Kidney epithelial cell (primary cell): ENCODE measurements around the gene ZAP70. TPM values are rescaled to one million over a fixed set of nuclear protein-coding genes. Genes with fewer than 3 reads are reported as not detected.
"Not testable (repeated sequence)": the region's sequence is repeated elsewhere in the genome, so short reads cannot be mapped to it uniquely, and the experiment has no call there.

Experiments
- DNase-seq: peaks from one replicate; pipeline ENCODE4 v3.0.0-alpha.2; 2010; ENCODE audit warnings: low read depth
- H3K27me3 ChIP-seq: 2 replicates; pipeline ENCODE4 v1.6.0; 2011; ENCODE audit warnings: low read length; ENCODE audit not compliant: control insufficient read depth, insufficient read depth
- H3K36me3 ChIP-seq: 2 replicates; pipeline ENCODE4 v1.5.1; 2011; ENCODE audit warnings: low read length; ENCODE audit not compliant: control insufficient read depth, insufficient read depth
- H3K4me3 ChIP-seq: 2 replicates; pipeline ENCODE4 v1.5.1; 2011; ENCODE audit warnings: low read depth, mild to moderate bottlenecking, control low read depth, low read length
- CTCF ChIP-seq: IDR thresholded peaks from 2 replicates; pipeline ENCODE4 v1.5.1; 2011; ENCODE audit warnings: mild to moderate bottlenecking, moderate library complexity, low read length, control low read depth, inconsistent platforms; ENCODE audit not compliant: insufficient read depth, poor library complexity, severe bottlenecking
- total RNA-seq: library from RNA; depleted of rRNA; stranded (reverse); fragments of >200 nt; gene quantifications from 2 replicates; pipeline ENCODE4 v1.2.3, GENCODE V29; 2015

Gene ZAP70
- total RNA-seq, 1 donor from 2014 or later, result not detected

GRCh38 chr2:97706112-97706511, 7.3 kb upstream of the ZAP70 start:
- TF ChIP-seq CTCF, result no peak
- Histone ChIP-seq H3K36me3 (no peaks in the 10 kb centered on the region), H3K27me3 (peaks cover 5% of the 10 kb centered on the region), H3K4me3 (no peak overlapping the region)
- no peak for DNase-seq

DNA sequence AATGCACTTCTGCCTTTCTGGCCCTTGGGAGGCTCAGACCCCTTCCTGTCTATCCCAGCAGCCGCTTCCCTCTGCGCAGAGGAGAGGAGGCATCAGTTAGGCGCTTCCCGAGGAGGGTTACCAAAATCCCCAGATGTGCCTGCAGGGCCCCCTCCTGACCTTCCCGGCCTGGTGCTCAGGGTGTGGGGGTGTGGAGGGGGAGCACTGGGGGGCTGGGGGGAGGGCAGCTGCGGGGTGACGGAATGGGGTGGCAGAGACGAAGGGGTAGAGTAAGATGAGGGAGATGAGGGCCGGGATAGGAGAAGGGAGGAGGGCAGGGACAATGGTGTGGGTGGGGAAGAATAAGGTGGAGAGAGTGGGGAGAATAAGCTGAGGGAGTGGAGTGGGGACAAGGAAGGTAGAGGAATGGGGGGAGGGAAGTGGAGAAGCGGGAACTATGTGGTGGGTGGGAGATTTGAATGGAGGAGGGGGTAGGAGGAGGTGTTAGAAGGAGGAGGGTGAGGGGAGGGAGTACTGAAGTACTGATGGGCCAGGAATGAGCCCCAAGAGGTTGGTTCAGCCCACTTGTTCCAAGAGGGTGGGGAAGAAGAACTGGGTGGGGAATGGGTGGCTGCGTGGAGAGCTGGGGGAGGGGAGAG, 6.5 kb upstream of the ZAP70 start:
- Histone ChIP-seq H3K4me3 (no peak overlapping the region), H3K36me3 (no peaks in the 10 kb centered on the region), H3K27me3 (peaks cover 5% of the 10 kb centered on the region)
- no peak for DNase-seq
- no peak for TF ChIP-seq CTCF

- H3K4me3 ChIP-seq, result no peak overlapping the region
- no peak for DNase-seq
- TF ChIP-seq CTCF, result no peak
- peaks cover 5% of the 10 kb centered on the region for H3K27me3 ChIP-seq
- H3K36me3 ChIP-seq, result no peaks in the 10 kb centered on the region
Measured at GRCh38 chr2:97707362-97708047, 5.9 kb upstream of the ZAP70 start.

- H3K27me3 ChIP-seq, result peaks cover 5% of the 10 kb centered on the region
- H3K36me3 ChIP-seq, result no peaks in the 10 kb centered on the region
- TF ChIP-seq CTCF, result no peak
- no peak for DNase-seq
- H3K4me3 ChIP-seq, result no peak overlapping the region
Measured at GRCh38 chr2:97708048-97708380, 5.4 kb upstream of the ZAP70 start.

DNA sequence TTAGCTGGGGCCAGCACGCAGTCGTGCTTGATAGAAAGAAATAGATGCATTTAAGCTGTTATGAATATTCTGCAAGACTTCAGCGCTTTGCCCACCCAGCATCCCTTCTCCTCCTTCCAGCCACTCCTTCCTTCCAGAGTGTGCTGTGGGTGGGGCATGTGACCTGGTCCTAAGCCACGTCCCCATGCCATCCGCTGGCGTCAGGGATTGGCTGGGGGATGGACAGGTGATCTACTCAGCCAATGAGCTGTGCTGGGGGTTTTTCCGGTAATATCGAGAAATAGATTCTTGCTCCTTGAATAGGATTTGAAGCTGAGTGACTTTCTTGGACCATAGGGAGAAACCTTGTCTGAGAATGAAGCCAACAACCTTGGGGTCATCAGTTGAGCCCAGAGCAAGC, 4.8 kb upstream of the ZAP70 start:
- no peak overlapping the region for H3K4me3 ChIP-seq
- no peak for TF ChIP-seq CTCF
- peaks cover 5% of the 10 kb centered on the region for H3K27me3 ChIP-seq
- no peaks in the 10 kb centered on the region for H3K36me3 ChIP-seq
- DNase-seq, result no peak

DNA sequence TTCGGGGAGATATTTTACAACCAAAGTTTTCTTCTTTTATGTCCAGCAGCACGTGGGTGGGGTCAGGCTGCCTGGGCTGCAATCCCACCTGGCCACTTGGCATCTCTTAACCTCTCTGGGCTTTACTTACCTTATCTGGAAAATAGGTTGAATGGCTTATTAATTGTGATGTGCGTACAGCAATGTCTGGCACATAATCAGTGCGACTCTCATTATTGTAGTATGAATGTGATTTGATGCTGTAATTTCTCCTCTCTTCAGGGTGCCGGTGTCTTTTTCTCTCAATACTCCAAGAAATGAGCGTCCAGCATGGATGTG, 2.0 kb upstream of the ZAP70 start:
- Histone ChIP-seq H3K4me3 (no peak overlapping the region), H3K36me3 (no peaks in the 10 kb centered on the region), H3K27me3 (peaks cover 3% of the 10 kb centered on the region)
- no peak for TF ChIP-seq CTCF
- no peak for DNase-seq

DNA sequence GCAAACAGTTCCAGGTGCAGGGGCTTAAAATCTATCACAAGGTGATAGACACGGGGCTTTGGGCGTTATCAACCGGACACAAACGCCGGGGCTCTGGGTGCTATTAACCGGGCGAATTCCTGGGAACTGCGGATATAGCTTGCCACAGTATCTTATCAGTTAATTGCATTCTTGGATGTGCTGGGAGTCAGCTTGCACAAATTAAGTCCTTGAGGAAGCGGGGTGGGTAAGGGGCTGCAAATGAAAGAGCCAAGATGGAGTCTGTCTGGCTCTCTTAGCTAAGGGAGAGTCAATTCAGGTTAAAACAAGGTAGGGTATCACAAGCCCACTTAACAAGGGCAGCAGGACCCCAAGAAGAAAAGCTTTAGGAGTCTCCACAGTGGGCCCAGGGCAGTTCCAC, 1.2 kb upstream of the ZAP70 start:
- not testable (repeated sequence) for H3K36me3 ChIP-seq, H3K4me3 ChIP-seq, DNase-seq

More for the DNA sequence above, 1.2 kb upstream of the ZAP70 start:
- H3K27me3 ChIP-seq, result not testable (repeated sequence)
